ENCODE measurements around the gene C8G.

The C8G gene

GRCh38 chr9:136969150-136969549 lies 24.1 kb downstream of the C8G start:
- DNase-seq (ENCODE audit: low spot score in 2 of 2) (no peak), ATAC-seq (ENCODE audit: low read depth) (no peak)
- Mint-ChIP-seq H3K27ac (no peak overlapping the region), H3K9me3 (no peaks in the 10 kb centered on the region), H3K36me3 (no peaks in the 10 kb centered on the region), H3K27me3 (peaks cover 10% of the 10 kb centered on the region), H3K4me1 (peaks cover 11% of the 10 kb centered on the region), H3K4me3 (no peak overlapping the region)

- H3K27ac Mint-ChIP-seq, result no peak overlapping the region
- ATAC-seq (ENCODE audit: low read depth) (no peak), DNase-seq (ENCODE audit: low spot score in 2 of 2) (no peak)
- H3K36me3 Mint-ChIP-seq, result no peaks in the 10 kb centered on the region
- no peaks in the 10 kb centered on the region for H3K9me3 Mint-ChIP-seq
- H3K27me3 Mint-ChIP-seq, result peaks cover 10% of the 10 kb centered on the region
- peaks cover 9% of the 10 kb centered on the region for H3K4me1 Mint-ChIP-seq
- H3K4me3 Mint-ChIP-seq, result no peak overlapping the region
Measured at GRCh38 chr9:136969774-136970173, 24.7 kb downstream of the C8G start.

DNA sequence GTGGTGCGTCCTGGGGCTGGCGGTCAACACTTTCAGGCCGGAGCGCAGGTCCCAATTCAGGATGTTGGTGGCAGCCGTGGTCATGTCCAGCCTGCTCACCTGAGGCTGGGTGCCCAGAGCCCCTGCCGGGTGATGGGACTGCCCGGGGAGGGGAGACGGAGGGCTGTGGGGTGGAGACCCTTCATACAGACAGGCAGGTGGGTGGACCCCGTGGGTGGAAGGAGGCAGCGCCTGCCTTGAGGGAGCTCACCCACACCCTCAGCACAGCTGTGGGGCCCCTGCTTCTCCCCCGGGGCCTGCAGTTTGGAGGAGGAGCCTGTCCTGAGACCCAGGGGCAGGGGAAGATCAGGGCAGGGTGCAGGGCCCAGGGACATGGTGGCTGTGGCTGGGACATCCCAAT lies 25.3 kb downstream of the C8G start:
- Mint-ChIP-seq H3K27me3 (peaks cover 10% of the 10 kb centered on the region), H3K36me3 (no peaks in the 10 kb centered on the region), H3K9me3 (no peaks in the 10 kb centered on the region), H3K4me1 (peaks cover 9% of the 10 kb centered on the region), H3K4me3 (no peak overlapping the region), H3K27ac (no peak overlapping the region)
- ATAC-seq (ENCODE audit: low read depth) (peak; percentile 20), DNase-seq (ENCODE audit: low spot score in 2 of 2) (no peak)

DNA sequence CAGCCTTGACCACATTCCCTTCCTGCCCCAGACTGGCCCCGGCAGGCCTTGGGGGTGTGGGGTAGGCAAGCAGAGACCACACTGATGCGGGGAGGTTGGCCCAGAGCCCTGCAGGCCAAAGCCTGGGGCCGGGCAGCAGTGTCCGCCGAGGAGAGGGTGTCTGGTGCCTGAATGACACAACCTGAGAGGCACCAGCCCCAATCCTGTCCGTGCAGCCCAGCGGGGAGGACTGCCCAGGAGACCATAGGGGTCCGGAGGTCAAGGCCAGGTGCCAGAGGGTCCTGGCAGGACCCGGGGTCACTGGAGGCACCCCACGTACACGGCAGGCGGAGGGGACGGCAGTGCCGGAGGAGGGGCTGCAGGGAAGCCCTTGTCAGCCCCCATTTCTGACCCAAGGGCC lies 26.7 kb downstream of the C8G start:
- H3K27me3 Mint-ChIP-seq, result peaks cover 8% of the 10 kb centered on the region
- no peaks in the 10 kb centered on the region for H3K36me3 Mint-ChIP-seq
- no peaks in the 10 kb centered on the region for H3K4me1 Mint-ChIP-seq
- no peak for ATAC-seq (ENCODE audit: low read depth)
- no peak overlapping the region for H3K4me3 Mint-ChIP-seq
- DNase-seq (ENCODE audit: low spot score in 2 of 2), result no peak
- H3K9me3 Mint-ChIP-seq, result no peaks in the 10 kb centered on the region
- no peak overlapping the region for H3K27ac Mint-ChIP-seq

DNA sequence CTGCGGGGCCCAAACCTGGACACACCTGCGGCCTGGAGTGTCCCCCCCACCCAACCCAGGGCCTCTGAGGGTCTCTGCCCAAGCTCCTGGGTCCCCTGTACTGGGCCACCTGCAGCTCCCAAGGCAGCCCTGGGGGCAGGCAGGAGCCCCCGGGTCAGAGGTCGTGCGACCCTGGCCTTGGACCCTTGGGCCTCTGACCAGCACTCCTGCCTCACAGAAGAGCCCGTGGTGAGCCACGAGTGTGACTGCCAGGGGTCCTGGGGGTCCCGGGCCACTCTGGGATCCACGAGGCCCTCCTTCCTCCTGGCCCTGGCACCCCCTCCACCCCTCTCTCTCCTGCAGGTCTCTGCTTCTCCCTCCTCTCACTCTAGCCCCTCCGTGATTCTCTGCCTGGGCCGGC lies 27.3 kb downstream of the C8G start:
- no peak overlapping the region for H3K27ac Mint-ChIP-seq
- no peaks in the 10 kb centered on the region for H3K36me3 Mint-ChIP-seq
- no peak for ATAC-seq (ENCODE audit: low read depth)

GRCh38 chr9:136972743-136973142 lies 27.7 kb downstream of the C8G start:
- no peak overlapping the region for H3K27ac Mint-ChIP-seq
- H3K4me1 Mint-ChIP-seq, result no peaks in the 10 kb centered on the region
- H3K4me3 Mint-ChIP-seq, result no peak overlapping the region
- H3K36me3 Mint-ChIP-seq, result no peaks in the 10 kb centered on the region
- no peaks in the 10 kb centered on the region for H3K9me3 Mint-ChIP-seq
- no peak for ATAC-seq (ENCODE audit: low read depth)
- no peak for DNase-seq (ENCODE audit: low spot score in 2 of 2)
- peaks cover 11% of the 10 kb centered on the region for H3K27me3 Mint-ChIP-seq

More for the DNA sequence above, 27.3 kb downstream of the C8G start:
- DNase-seq (ENCODE audit: low spot score in 2 of 2), result no peak
- no peak overlapping the region for H3K4me3 Mint-ChIP-seq
- no peaks in the 10 kb centered on the region for H3K9me3 Mint-ChIP-seq
- peaks cover 8% of the 10 kb centered on the region for H3K27me3 Mint-ChIP-seq
- no peaks in the 10 kb centered on the region for H3K4me1 Mint-ChIP-seq

GRCh38 chr9:136973618-136974617 lies 28.9 kb downstream of the C8G start:
- Mint-ChIP-seq H3K4me1 (no peaks in the 10 kb centered on the region), H3K27ac (no peak overlapping the region), H3K36me3 (no peaks in the 10 kb centered on the region), H3K4me3 (no peak overlapping the region), H3K27me3 (peaks cover 10% of the 10 kb centered on the region), H3K9me3 (no peaks in the 10 kb centered on the region)
- no peak for ATAC-seq (ENCODE audit: low read depth)
- no peak for DNase-seq (ENCODE audit: low spot score in 2 of 2)

DNA sequence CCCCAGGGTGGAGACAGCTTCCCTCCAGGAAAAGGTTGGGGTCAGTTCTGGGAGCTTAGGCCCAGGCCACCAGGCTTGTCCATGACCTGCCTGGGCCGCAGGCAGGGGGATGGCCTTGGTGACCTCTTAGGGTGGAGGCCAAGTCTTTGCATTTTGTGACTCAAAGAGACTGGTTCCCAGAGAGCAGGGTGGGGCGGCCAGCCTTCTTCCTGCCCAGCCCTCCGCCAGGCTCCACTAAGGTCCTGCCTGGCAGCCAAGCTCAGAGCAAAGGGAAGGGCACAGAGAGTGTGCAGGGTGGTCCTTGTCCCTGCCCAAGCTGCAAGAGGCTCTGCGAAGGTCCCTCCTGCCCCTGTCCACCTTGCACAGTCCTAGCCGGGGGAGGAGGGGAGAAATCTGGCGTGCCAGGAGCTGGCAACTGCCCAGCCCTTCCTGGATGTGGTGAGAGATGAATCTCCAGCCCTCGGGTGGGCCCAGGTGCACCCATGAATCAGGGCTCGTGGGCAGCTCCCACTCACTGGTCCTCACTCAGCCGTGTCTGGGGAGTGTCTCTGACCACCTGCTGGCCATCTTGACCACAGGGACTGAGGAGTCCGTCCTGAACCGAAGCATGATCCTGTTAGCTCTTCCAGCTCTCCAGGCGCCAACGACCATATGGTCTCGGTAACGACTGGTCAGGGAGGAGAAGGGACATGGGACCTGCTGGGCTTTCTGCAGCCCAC lies 29.9 kb downstream of the C8G start:
- H3K9me3 Mint-ChIP-seq, result no peaks in the 10 kb centered on the region
- H3K36me3 Mint-ChIP-seq, result no peaks in the 10 kb centered on the region
- DNase-seq (ENCODE audit: low spot score in 2 of 2) (no peak), ATAC-seq (ENCODE audit: low read depth) (no peak)
- H3K4me3 Mint-ChIP-seq, result no peak overlapping the region
- no peak overlapping the region for H3K27ac Mint-ChIP-seq
- peaks cover 9% of the 10 kb centered on the region for H3K27me3 Mint-ChIP-seq
- H3K4me1 Mint-ChIP-seq, result no peaks in the 10 kb centered on the region

- no peak overlapping the region for H3K27ac Mint-ChIP-seq
- no peak overlapping the region for H3K4me3 Mint-ChIP-seq
- ATAC-seq (ENCODE audit: low read depth), result peak; percentile 28
Measured at GRCh38 chr9:136975644-136976043, 30.6 kb downstream of the C8G start.

DNA sequence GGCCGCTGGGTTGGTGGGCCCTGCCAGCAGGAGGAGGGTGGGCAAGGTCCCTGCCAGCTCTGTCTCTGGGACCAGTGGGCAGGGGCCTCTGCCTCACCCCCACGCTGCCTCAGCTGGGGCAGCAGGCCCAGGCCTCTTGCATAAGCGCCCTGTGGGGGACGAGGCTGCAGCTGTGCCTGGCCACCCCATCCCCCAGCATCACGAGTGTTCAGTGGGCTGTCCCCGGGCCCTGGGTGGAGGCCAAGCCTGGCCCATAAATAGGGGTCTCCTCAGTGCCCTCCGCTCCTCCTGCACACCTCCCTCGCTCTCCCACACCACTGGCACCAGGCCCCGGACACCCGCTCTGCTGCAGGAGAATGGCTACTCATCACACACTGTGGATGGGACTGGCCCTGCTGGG lies 32.2 kb downstream of the C8G start, which contains the start of gene PTGDS:
TSS of gene PTGDS (plus strand) at position 282 of the 400 bp plus-strand sequence. CDS start at position 357, 75 bp downstream.
- DNase-seq (ENCODE audit: low spot score in 2 of 2) (no peak), ATAC-seq (ENCODE audit: low read depth) (no peak)
- Mint-ChIP-seq H3K4me3 (peak within 1 kb of the TSS; percentile 9), H3K9me3 (no peaks in the 10 kb centered on the region), H3K4me1 (no peaks in the 10 kb centered on the region), H3K36me3 (no peaks in the 10 kb centered on the region), H3K27ac (no peak within 1 kb of the TSS), H3K27me3 (peaks cover 12% of the 10 kb centered on the region)

More at GRCh38 chr9:136975644-136976043, 30.6 kb downstream of the C8G start:
- Mint-ChIP-seq H3K36me3 (no peaks in the 10 kb centered on the region), H3K9me3 (no peaks in the 10 kb centered on the region), H3K27me3 (peaks cover 9% of the 10 kb centered on the region), H3K4me1 (no peaks in the 10 kb centered on the region)
- DNase-seq (ENCODE audit: low spot score in 2 of 2), result no peak

GRCh38 chr9:136977649-136978072 lies 32.6 kb downstream of the C8G start:
- Mint-ChIP-seq H3K9me3 (no peaks in the 10 kb centered on the region), H3K36me3 (no peaks in the 10 kb centered on the region), H3K27me3 (peaks cover 12% of the 10 kb centered on the region), H3K4me1 (no peaks in the 10 kb centered on the region), H3K4me3 (peak overlapping the region; percentile 9), H3K27ac (no peak overlapping the region)
- DNase-seq (ENCODE audit: low spot score in 2 of 2) (no peak), ATAC-seq (ENCODE audit: low read depth) (no peak)

DNA sequence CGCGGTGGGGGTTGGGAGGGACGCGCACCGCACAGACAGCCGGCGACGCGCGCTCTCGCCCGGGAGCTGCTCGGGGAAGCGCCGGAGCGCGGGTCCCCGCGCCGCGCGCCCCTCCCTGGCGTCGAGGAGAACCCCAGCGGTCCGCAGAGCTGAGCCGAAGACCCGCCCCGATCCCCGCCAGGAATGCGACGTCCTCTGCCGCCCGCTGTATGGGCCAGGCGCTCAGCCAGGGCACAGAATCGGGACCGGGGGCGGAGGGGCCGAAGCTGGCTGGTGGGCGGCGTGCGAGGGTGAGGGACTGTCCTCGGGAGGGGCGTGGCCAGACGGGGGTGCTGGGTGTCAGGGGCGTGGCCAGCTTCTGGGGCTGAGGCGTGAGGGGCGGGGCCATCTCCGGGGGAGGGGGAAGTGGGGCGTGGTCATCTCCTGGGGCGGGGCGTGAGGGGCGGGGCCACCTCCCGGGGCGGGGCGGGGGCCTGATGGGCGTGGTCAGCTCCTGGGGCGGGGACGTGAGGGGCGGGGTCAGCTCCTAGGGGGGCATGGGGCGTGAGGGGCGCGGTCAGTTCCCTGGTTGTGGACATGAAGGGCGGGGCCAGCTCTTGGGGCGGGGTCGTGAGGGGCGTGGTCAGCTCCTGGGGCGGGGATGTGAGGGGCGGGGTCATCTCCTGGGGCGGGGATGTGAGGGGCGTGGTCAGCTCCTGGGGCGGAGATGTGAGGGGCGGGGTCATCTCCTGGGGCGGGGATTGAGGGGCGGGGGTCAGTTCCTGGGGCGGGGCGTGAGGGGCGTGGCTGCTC lies 33.2 kb downstream of the C8G start:
- peak in 1 of 2 donors; percentile 67 for DNase-seq (ENCODE audit: low spot score in 2 of 2)
- Mint-ChIP-seq H3K4me3 (no peak overlapping the region), H3K36me3 (no peaks in the 10 kb centered on the region), H3K27me3 (peaks cover 11% of the 10 kb centered on the region), H3K27ac (no peak overlapping the region), H3K9me3 (no peaks in the 10 kb centered on the region), H3K4me1 (no peaks in the 10 kb centered on the region)
- ATAC-seq (ENCODE audit: low read depth), result peak; percentile 53

GRCh38 chr9:136978865-136979544 lies 34.0 kb downstream of the C8G start:
- DNase-seq (ENCODE audit: low spot score in 2 of 2), result no peak
- Mint-ChIP-seq H3K36me3 (peaks cover 2% of the 10 kb centered on the region), H3K27me3 (peaks cover 15% of the 10 kb centered on the region), H3K9me3 (no peaks in the 10 kb centered on the region), H3K27ac (no peak overlapping the region), H3K4me3 (no peak overlapping the region), H3K4me1 (peaks cover 3% of the 10 kb centered on the region)
- ATAC-seq (ENCODE audit: low read depth), result no peak

Data from memory B cell (primary cell).